ENCODE data around the gene TENT4B. TPM values are rescaled to one million over a fixed set of nuclear protein-coding genes. Genes with fewer than 3 reads are reported as not detected.
A peak's percentile ranks its signal among the peaks of the same experiment; 100 is the strongest.

Gene TENT4B
- total and polyA plus RNA-seq, 2 donors (not counting 1 experiment from before 2014, with no cell fraction given): 11.1 to 12.2 TPM

DNA sequence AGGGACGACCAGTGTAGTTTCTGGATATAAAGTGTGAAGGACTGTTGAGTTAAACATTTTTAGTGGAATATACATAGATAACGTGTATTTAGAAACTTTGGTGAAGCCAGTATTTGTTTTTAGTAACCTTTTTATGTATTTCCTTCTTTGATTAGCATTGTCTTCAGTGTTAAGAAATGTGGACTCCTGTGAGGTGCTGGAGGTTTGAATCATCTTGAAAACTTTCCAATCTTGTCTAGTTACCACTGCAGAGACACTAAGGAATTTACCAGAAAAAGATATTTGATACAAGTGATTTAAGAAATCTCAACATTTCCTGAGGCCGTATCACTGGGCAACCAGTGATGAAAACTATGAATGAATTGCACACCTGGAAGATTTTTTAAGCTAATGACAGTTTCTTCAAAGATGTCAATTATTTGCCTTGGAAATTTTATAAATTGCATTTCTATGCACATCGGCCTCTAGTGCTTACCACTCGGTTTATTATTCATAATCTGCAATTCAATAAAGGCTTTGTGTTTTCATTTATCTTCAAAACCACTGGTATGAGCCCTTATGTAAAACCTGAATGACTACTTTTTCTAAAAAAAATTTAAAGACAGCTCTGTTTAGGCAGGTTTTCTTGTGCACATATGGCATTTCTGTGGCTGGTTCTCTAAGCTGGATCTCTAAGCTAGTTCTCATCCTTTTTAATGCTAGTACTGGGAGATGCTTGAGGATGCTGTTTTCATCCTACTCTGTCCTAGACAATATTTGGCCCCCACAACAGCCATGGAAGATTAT, 81.9 kb downstream of the TENT4B start:
- no peaks in the 10 kb centered on the region for H3K9me3 ChIP-seq (ENCODE audit: control insufficient read depth, insufficient read depth, low read depth, low read length)
- H3K27ac ChIP-seq (ENCODE audit: insufficient read depth, low read length): no peak overlapping the region
- no peak overlapping the region for H3K9ac ChIP-seq (ENCODE audit: insufficient read depth, low read length)
- TF ChIP-seq EZH2 (IDR thresholded peaks at IDR 0.05; ENCODE audit: low read length, missing control alignments): no peak
- TF ChIP-seq, protein P1, sequence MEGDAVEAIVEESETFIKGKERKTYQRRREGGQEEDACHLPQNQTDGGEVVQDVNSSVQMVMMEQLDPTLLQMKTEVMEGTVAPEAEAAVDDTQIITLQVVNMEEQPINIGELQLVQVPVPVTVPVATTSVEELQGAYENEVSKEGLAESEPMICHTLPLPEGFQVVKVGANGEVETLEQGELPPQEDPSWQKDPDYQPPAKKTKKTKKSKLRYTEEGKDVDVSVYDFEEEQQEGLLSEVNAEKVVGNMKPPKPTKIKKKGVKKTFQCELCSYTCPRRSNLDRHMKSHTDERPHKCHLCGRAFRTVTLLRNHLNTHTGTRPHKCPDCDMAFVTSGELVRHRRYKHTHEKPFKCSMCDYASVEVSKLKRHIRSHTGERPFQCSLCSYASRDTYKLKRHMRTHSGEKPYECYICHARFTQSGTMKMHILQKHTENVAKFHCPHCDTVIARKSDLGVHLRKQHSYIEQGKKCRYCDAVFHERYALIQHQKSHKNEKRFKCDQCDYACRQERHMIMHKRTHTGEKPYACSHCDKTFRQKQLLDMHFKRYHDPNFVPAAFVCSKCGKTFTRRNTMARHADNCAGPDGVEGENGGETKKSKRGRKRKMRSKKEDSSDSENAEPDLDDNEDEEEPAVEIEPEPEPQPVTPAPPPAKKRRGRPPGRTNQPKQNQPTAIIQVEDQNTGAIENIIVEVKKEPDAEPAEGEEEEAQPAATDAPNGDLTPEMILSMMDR (conservative IDR thresholded peaks at IDR 0.05 in 1 of 2, IDR thresholded peaks at IDR 0.05 in 1 of 2; ENCODE audit: low read depth in 1 of 2, low read length in 2 of 2): no peak
- no peaks in the 10 kb centered on the region for H3K79me2 ChIP-seq (ENCODE audit: control insufficient read depth, insufficient read depth, low read length)
- DNase-seq (ENCODE audit: low read depth in 2 of 2): peak in 1 of 2 donors; percentile 79
- H3K4me1 ChIP-seq (ENCODE audit: control insufficient read depth, extremely low read depth, insufficient read depth, low read length): peaks cover 4% of the 10 kb centered on the region
- H3K4me3 ChIP-seq (replicated peaks in 1 of 4; ENCODE audit: control extremely low read depth in 1 of 4, insufficient read depth in 1 of 4, low read depth in 3 of 4, low read length in 4 of 4): no peak overlapping the region
- no peak overlapping the region for H2AFZ ChIP-seq (ENCODE audit: low read length)
- H3K36me3 ChIP-seq (ENCODE audit: control insufficient read depth, insufficient read depth, low read length): no peaks in the 10 kb centered on the region
- no peak overlapping the region for H3K4me2 ChIP-seq (ENCODE audit: extremely low read depth, insufficient read depth, low read length)
- no peaks in the 10 kb centered on the region for H3K27me3 ChIP-seq (ENCODE audit: control insufficient read depth, insufficient read depth, low read length)
- H4K20me1 ChIP-seq (ENCODE audit: control insufficient read depth, extremely low read depth, insufficient read depth, low read length): no peaks in the 10 kb centered on the region

DNA sequence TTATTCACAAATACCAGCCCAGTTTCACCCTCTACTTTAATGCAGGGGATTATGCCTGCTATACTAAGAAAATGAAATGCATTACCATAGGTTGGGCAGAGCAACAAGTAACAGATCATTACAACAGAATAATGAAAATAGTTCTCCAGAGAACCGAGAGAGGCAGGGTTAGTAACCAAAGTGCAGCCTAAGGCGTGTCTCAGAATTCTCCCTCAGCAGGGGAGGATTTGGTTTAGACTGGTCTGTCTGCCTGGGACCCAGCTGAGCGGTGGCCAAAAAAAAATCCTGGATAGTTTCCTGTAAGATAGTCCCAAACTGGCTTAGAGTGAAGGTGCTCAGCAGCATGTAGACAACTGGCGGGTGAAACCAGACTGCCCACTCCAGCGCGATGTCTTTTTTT, 82.5 kb downstream of the TENT4B start:
- TF ChIP-seq, protein P1 (conservative IDR thresholded peaks at IDR 0.05 in 1 of 2, IDR thresholded peaks at IDR 0.05 in 1 of 2; ENCODE audit: low read depth in 1 of 2, low read length in 2 of 2): no peak
- no peak for TF ChIP-seq EZH2 (IDR thresholded peaks at IDR 0.05; ENCODE audit: low read length, missing control alignments)
- Histone ChIP-seq H3K27me3 (ENCODE audit: control insufficient read depth, insufficient read depth, low read length) (no peaks in the 10 kb centered on the region), H3K79me2 (ENCODE audit: control insufficient read depth, insufficient read depth, low read length) (no peaks in the 10 kb centered on the region), H3K27ac (ENCODE audit: insufficient read depth, low read length) (no peak overlapping the region), H3K9me3 (ENCODE audit: control insufficient read depth, insufficient read depth, low read depth, low read length) (no peaks in the 10 kb centered on the region), H3K9ac (ENCODE audit: insufficient read depth, low read length) (no peak overlapping the region), H3K4me3 (replicated peaks in 1 of 4; ENCODE audit: control extremely low read depth in 1 of 4, insufficient read depth in 1 of 4, low read depth in 3 of 4, low read length in 4 of 4) (no peak overlapping the region), H3K4me1 (ENCODE audit: control insufficient read depth, extremely low read depth, insufficient read depth, low read length) (peaks cover 4% of the 10 kb centered on the region), H2AFZ (ENCODE audit: low read length) (no peak overlapping the region), H3K4me2 (ENCODE audit: extremely low read depth, insufficient read depth, low read length) (no peak overlapping the region), H4K20me1 (ENCODE audit: control insufficient read depth, extremely low read depth, insufficient read depth, low read length) (no peaks in the 10 kb centered on the region), H3K36me3 (ENCODE audit: control insufficient read depth, insufficient read depth, low read length) (no peaks in the 10 kb centered on the region)
- DNase-seq (ENCODE audit: low read depth in 2 of 2): peak in 1 of 2 donors; percentile 56

DNA sequence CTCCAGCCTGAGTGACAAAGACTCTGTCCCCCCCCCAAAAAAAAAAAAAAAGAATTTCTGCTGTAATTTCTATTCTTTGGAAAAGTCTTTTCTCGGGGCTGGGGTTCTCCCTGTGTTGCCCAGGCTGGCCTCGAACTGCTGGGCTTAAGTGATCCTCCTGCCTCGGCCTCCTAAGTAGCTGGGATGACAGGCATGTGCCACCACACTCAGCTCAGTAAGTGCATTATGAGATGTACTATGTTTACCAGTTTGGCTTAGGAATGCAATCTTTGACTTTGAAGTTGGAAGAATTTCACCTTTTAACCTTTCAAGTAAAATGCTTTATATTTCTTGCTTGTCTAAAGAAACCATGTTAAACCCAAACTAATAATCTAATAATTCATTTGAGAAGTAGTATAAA, 85.2 kb downstream of the TENT4B start:
- H3K4me1 ChIP-seq (ENCODE audit: control insufficient read depth, extremely low read depth, insufficient read depth, low read length): peaks cover 4% of the 10 kb centered on the region
- no peaks in the 10 kb centered on the region for H3K9me3 ChIP-seq (ENCODE audit: control insufficient read depth, insufficient read depth, low read depth, low read length)
- no peaks in the 10 kb centered on the region for H4K20me1 ChIP-seq (ENCODE audit: control insufficient read depth, extremely low read depth, insufficient read depth, low read length)
- DNase-seq (ENCODE audit: low read depth in 2 of 2): no peak
- TF ChIP-seq, protein P1 (conservative IDR thresholded peaks at IDR 0.05 in 1 of 2, IDR thresholded peaks at IDR 0.05 in 1 of 2; ENCODE audit: low read depth in 1 of 2, low read length in 2 of 2): no peak
- no peak for TF ChIP-seq EZH2 (IDR thresholded peaks at IDR 0.05; ENCODE audit: low read length, missing control alignments)
- H3K4me3 ChIP-seq (replicated peaks in 1 of 4; ENCODE audit: control extremely low read depth in 1 of 4, insufficient read depth in 1 of 4, low read depth in 3 of 4, low read length in 4 of 4): no peak overlapping the region
- no peak overlapping the region for H2AFZ ChIP-seq (ENCODE audit: low read length)
- H3K9ac ChIP-seq (ENCODE audit: insufficient read depth, low read length): no peak overlapping the region
- H3K4me2 ChIP-seq (ENCODE audit: extremely low read depth, insufficient read depth, low read length): no peak overlapping the region
- no peaks in the 10 kb centered on the region for H3K36me3 ChIP-seq (ENCODE audit: control insufficient read depth, insufficient read depth, low read length)
- no peak overlapping the region for H3K27ac ChIP-seq (ENCODE audit: insufficient read depth, low read length)
- no peaks in the 10 kb centered on the region for H3K27me3 ChIP-seq (ENCODE audit: control insufficient read depth, insufficient read depth, low read length)
- H3K79me2 ChIP-seq (ENCODE audit: control insufficient read depth, insufficient read depth, low read length): no peaks in the 10 kb centered on the region
